Nephron progenitor cell (in vitro differentiated cells): ENCODE results near the gene CNTLN.

Experiments used
- DNase-seq: peaks from one replicate; pipeline ENCODE4 v3.0.0; 2021
- H3K27ac Mint-ChIP-seq: 2 replicates; pipeline ENCODE4 v1.8.0; 2021; ENCODE audit warnings: mild to moderate bottlenecking, moderate library complexity, mixed read lengths
- H3K27me3 Mint-ChIP-seq: 2 replicates; pipeline ENCODE4 v1.8.0; 2021; ENCODE audit warnings: mild to moderate bottlenecking, low read depth, mixed read lengths; ENCODE audit not compliant: poor library complexity
- H3K36me3 Mint-ChIP-seq: 2 replicates; pipeline ENCODE4 v1.8.0; 2021; ENCODE audit warnings: low read depth, mixed read lengths
- H3K4me1 Mint-ChIP-seq: 2 replicates; pipeline ENCODE4 v1.8.0; 2021; ENCODE audit warnings: mixed read lengths
- H3K4me3 Mint-ChIP-seq: 2 replicates; pipeline ENCODE4 v1.8.0; 2021; ENCODE audit warnings: mild to moderate bottlenecking, moderate library complexity, mixed read lengths
- H3K9me3 Mint-ChIP-seq: 2 replicates; pipeline ENCODE4 v1.8.0; 2021; ENCODE audit warnings: mild to moderate bottlenecking, moderate library complexity, mixed read lengths
- CTCF ChIP-seq: fragments of 200-600 bp; sonication (generic); IDR thresholded peaks from 2 replicates; pipeline ENCODE4 v1.5.0; 2021; ENCODE audit warnings: antibody characterized with exemption

CNTLN gene

GRCh38 chr9:17294822-17295624 is 160.2 kb downstream of the CNTLN start:
- Mint-ChIP-seq H3K9me3 (peaks cover 37% of the 10 kb centered on the region), H3K27ac (no peak overlapping the region), H3K4me3 (no peak overlapping the region), H3K27me3 (no peaks in the 10 kb centered on the region), H3K36me3 (peaks cover 33% of the 10 kb centered on the region), H3K4me1 (peaks cover 11% of the 10 kb centered on the region)
- no peak for TF ChIP-seq CTCF
- DNase-seq, result no peak

GRCh38 chr9:17315341-17315740 is 180.5 kb downstream of the CNTLN start:
- no peaks in the 10 kb centered on the region for H3K4me1 Mint-ChIP-seq
- peaks cover 22% of the 10 kb centered on the region for H3K36me3 Mint-ChIP-seq
- no peak overlapping the region for H3K4me3 Mint-ChIP-seq
- no peaks in the 10 kb centered on the region for H3K27me3 Mint-ChIP-seq
- DNase-seq, result no peak
- no peak overlapping the region for H3K27ac Mint-ChIP-seq
- no peak for TF ChIP-seq CTCF
- peaks cover 3% of the 10 kb centered on the region for H3K9me3 Mint-ChIP-seq

GRCh38 chr9:17318821-17319320 is 184.0 kb downstream of the CNTLN start:
- no peaks in the 10 kb centered on the region for H3K27me3 Mint-ChIP-seq
- H3K4me1 Mint-ChIP-seq, result no peaks in the 10 kb centered on the region
- no peak overlapping the region for H3K4me3 Mint-ChIP-seq
- H3K9me3 Mint-ChIP-seq, result no peaks in the 10 kb centered on the region
- TF ChIP-seq CTCF, result no peak
- no peak for DNase-seq
- peaks cover 7% of the 10 kb centered on the region for H3K36me3 Mint-ChIP-seq
- no peak overlapping the region for H3K27ac Mint-ChIP-seq

- no peaks in the 10 kb centered on the region for H3K9me3 Mint-ChIP-seq
- DNase-seq, result no peak
- no peak for TF ChIP-seq CTCF
- no peak overlapping the region for H3K27ac Mint-ChIP-seq
- peaks cover 6% of the 10 kb centered on the region for H3K36me3 Mint-ChIP-seq
- H3K4me1 Mint-ChIP-seq, result no peaks in the 10 kb centered on the region
- no peak overlapping the region for H3K4me3 Mint-ChIP-seq
- H3K27me3 Mint-ChIP-seq, result no peaks in the 10 kb centered on the region
Measured at GRCh38 chr9:17319864-17320263, 185.0 kb downstream of the CNTLN start.

- H3K4me3 Mint-ChIP-seq, result no peak overlapping the region
- H3K9me3 Mint-ChIP-seq, result no peaks in the 10 kb centered on the region
- no peaks in the 10 kb centered on the region for H3K27me3 Mint-ChIP-seq
- H3K4me1 Mint-ChIP-seq, result no peaks in the 10 kb centered on the region
- no peak for TF ChIP-seq CTCF
- H3K36me3 Mint-ChIP-seq, result no peaks in the 10 kb centered on the region
- H3K27ac Mint-ChIP-seq, result no peak overlapping the region
- no peak for DNase-seq
Measured at GRCh38 chr9:17322882-17323864, 188.3 kb downstream of the CNTLN start.
